Endodermal cell (in vitro differentiated cells): ENCODE data around the gene KHDC1. TPM values are rescaled to one million over a fixed set of nuclear protein-coding genes. Genes with fewer than 3 reads are reported as not detected.

Experiments used
- DNase-seq: peaks from one replicate; pipeline ENCODE4 v3.0.0-alpha.2; 2017
- H3K27ac ChIP-seq: 2 replicates; pipeline ENCODE4 v1.5.1; 2013; ENCODE audit warnings: mild to moderate bottlenecking, low read depth, low read length, moderate library complexity
- H3K27me3 ChIP-seq: 2 replicates; pipeline ENCODE4 v1.6.1; 2013; ENCODE audit warnings: mild to moderate bottlenecking, low read length, moderate library complexity; ENCODE audit not compliant: insufficient read depth, control insufficient read depth, poor library complexity, severe bottlenecking
- H3K36me3 ChIP-seq: 2 replicates; pipeline ENCODE4 v1.7.0; 2013; ENCODE audit warnings: mild to moderate bottlenecking, low read length, moderate library complexity; ENCODE audit not compliant: control insufficient read depth, insufficient read depth
- H3K4me1 ChIP-seq: one replicate; pipeline ENCODE4 v1.7.0; 2013; ENCODE audit warnings: low read length; ENCODE audit not compliant: control insufficient read depth, insufficient read depth
- H3K4me3 ChIP-seq: 2 replicates; pipeline ENCODE4 v1.5.1; 2013; ENCODE audit warnings: mild to moderate bottlenecking, low read length, moderate library complexity
- H3K9ac ChIP-seq: 2 replicates; pipeline ENCODE4 v1.6.1; 2013; ENCODE audit warnings: mild to moderate bottlenecking, low read length, moderate library complexity; ENCODE audit not compliant: poor library complexity, severe bottlenecking; ENCODE audit errors: extremely low read depth
- H3K9me3 ChIP-seq: 2 replicates; pipeline ENCODE4 v1.6.1; 2013; ENCODE audit warnings: mild to moderate bottlenecking, low read length, moderate library complexity; ENCODE audit not compliant: control insufficient read depth
- H3K27ac Mint-ChIP-seq: 2 replicates; pipeline ENCODE4 v1.8.0; 2020; ENCODE audit warnings: mixed read lengths
- H3K27me3 Mint-ChIP-seq: 2 replicates; pipeline ENCODE4 v1.8.0; 2021; ENCODE audit warnings: mild to moderate bottlenecking, mixed read lengths; ENCODE audit not compliant: insufficient read depth
- H3K36me3 Mint-ChIP-seq: 2 replicates; pipeline ENCODE4 v1.8.0; 2020; ENCODE audit warnings: low read depth, mixed read lengths
- H3K4me1 Mint-ChIP-seq: 2 replicates; pipeline ENCODE4 v1.8.0; 2020; ENCODE audit warnings: mixed read lengths
- H3K4me3 Mint-ChIP-seq: 2 replicates; pipeline ENCODE4 v1.8.0; 2020; ENCODE audit warnings: mild to moderate bottlenecking, moderate library complexity, mixed read lengths
- H3K9me3 Mint-ChIP-seq: 2 replicates; pipeline ENCODE4 v1.8.0; 2020; ENCODE audit warnings: mild to moderate bottlenecking, mixed read lengths
- WGBS, 2 experiments: methylation state at CpG; one replicate each; pipeline versions ENCODE4 v1.1.5 to v1.1.7; 2013; ENCODE audit warnings: missing lambda C conversion rate in 2 of 2, mixed read lengths in 1 of 2; ENCODE audit not compliant: insufficient coverage in 1 of 2, insufficient read length in 1 of 2; 5-methylcytosine and 5-hydroxymethylcytosine counted together
- total RNA-seq, 2 donors: library from RNA; stranded (reverse); fragmentation: NEBNext Ultra II Directional in 1 of 2; extraction: Animal tissue kit (Norgen Biotek cat#: 25700) in 1 of 2; gene quantifications; 2 replicates in 1 of 2; 3 replicates in 1 of 2; pipeline ENCODE4 v1.2.1, GENCODE V29; 2021
- TF ChIP-seq, protein P1 (sequence below): fragments of 200-600 bp; sonication (generic); conservative IDR thresholded peaks from 2 replicates; pipeline ENCODE4 v1.5.0; 2021; ENCODE audit warnings: antibody characterized with exemption, mild to moderate bottlenecking

The KHDC1 gene
- total RNA-seq, 2 donors from 2014 or later = 5.4 to 7.1 TPM

DNA sequence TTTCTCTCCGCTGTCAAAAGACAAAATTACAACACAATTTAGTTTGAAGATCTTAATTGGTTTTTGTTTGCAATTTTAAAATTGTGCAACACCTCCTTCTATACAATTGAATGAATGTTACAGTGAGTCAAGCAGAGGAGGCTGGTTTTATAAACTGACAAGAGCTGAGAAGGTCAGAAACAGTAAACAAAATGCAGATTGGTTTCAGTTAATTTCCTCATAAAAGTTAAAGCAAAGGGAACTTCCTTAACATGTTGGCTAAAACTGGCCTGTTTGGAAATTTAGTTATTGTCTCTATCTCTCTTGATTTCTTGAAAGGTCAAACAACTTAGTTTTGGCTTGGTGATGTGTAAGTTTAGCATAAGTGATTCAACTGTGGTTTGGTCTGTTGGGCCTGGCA, 59.9 kb downstream of the KHDC1 start:
- Mint-ChIP-seq H3K9me3 (peaks cover 19% of the 10 kb centered on the region), H3K36me3 (no peaks in the 10 kb centered on the region), H3K4me1 (peaks cover 4% of the 10 kb centered on the region), H3K27ac (no peak overlapping the region), H3K27me3 (no peaks in the 10 kb centered on the region), H3K4me3 (no peak overlapping the region)
- DNase-seq = no peak
- WGBS, 2 experiments = 100% methylated on average over 1 of the region's 1 CpG; no CpG with 5 or more reads in 1 of the 2 experiments
- no peak overlapping the region for H3K4me3 ChIP-seq
- TF ChIP-seq, protein P1, sequence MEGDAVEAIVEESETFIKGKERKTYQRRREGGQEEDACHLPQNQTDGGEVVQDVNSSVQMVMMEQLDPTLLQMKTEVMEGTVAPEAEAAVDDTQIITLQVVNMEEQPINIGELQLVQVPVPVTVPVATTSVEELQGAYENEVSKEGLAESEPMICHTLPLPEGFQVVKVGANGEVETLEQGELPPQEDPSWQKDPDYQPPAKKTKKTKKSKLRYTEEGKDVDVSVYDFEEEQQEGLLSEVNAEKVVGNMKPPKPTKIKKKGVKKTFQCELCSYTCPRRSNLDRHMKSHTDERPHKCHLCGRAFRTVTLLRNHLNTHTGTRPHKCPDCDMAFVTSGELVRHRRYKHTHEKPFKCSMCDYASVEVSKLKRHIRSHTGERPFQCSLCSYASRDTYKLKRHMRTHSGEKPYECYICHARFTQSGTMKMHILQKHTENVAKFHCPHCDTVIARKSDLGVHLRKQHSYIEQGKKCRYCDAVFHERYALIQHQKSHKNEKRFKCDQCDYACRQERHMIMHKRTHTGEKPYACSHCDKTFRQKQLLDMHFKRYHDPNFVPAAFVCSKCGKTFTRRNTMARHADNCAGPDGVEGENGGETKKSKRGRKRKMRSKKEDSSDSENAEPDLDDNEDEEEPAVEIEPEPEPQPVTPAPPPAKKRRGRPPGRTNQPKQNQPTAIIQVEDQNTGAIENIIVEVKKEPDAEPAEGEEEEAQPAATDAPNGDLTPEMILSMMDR = no peak
- H3K36me3 ChIP-seq = no peaks in the 10 kb centered on the region
- H3K9me3 ChIP-seq = no peaks in the 10 kb centered on the region
- no peaks in the 10 kb centered on the region for H3K4me1 ChIP-seq
- H3K9ac ChIP-seq = no peak overlapping the region
- H3K27me3 ChIP-seq = no peaks in the 10 kb centered on the region
- H3K27ac ChIP-seq = no peak overlapping the region

DNA sequence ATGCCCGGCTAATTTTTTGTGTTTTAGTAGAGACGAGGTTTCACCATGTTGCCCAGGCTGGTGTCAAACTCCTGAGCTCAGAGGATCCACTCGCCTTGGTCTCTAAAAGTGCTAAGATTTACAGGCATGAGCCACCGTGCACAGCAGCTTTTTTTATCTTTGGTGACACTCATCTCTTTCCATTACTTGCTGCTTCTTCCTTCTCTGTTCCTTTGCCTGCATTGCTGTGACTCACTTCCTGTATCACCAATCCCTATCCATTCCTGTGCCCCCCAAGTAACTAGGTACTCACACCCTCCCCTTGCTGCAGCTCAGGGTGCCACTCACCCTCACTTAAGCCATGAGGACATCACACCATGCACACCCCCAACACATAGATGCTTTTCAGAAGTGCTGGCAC, 62.3 kb downstream of the KHDC1 start:
- no peaks in the 10 kb centered on the region for H3K9me3 ChIP-seq
- H3K4me1 Mint-ChIP-seq = peaks cover 5% of the 10 kb centered on the region
- TF ChIP-seq, protein P1 = no peak
- no peaks in the 10 kb centered on the region for H3K36me3 ChIP-seq
- peaks cover 6% of the 10 kb centered on the region for H3K9me3 Mint-ChIP-seq
- no peaks in the 10 kb centered on the region for H3K27me3 ChIP-seq
- no peak overlapping the region for H3K27ac Mint-ChIP-seq
- no peak overlapping the region for H3K27ac ChIP-seq
- H3K4me3 Mint-ChIP-seq = no peak overlapping the region
- H3K27me3 Mint-ChIP-seq = no peaks in the 10 kb centered on the region
- DNase-seq = no peak
- no peak overlapping the region for H3K4me3 ChIP-seq
- H3K4me1 ChIP-seq = no peaks in the 10 kb centered on the region
- H3K9ac ChIP-seq = no peak overlapping the region
- WGBS, 2 experiments = 88 to 91% methylated on average over 4 of the region's 4 CpGs
- no peaks in the 10 kb centered on the region for H3K36me3 Mint-ChIP-seq

DNA sequence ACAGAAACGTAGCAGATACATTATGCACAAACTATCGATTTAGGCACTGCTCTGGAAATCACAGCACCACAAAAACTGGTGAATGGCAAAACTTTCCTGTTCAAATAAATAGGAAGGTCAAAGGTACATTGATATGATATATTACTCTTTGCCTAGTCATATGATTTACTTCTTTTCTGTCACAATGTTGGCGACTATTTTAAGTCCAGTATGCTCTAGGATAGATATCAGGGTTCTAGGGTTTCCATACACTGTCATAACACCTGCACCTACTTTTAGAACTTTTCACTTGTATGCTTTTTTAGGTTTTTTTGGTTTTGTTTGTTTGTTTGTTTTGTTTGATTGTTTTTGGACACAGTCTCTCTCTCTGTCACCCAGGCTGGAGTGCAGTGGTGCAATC, 62.7 kb downstream of the KHDC1 start:
- DNase-seq = no peak
- WGBS, 2 experiments = 79 to 100% methylated on average over 2 to 3 of the region's 3 CpGs
- H3K4me3 Mint-ChIP-seq = no peak overlapping the region

More for the DNA sequence above, 62.7 kb downstream of the KHDC1 start:
- H3K27me3 Mint-ChIP-seq = no peaks in the 10 kb centered on the region
- H3K36me3 Mint-ChIP-seq = no peaks in the 10 kb centered on the region
- TF ChIP-seq, protein P1 = no peak
- Histone ChIP-seq H3K27ac (no peak overlapping the region), H3K27me3 (no peaks in the 10 kb centered on the region), H3K9ac (no peak overlapping the region), H3K9me3 (no peaks in the 10 kb centered on the region), H3K4me1 (no peaks in the 10 kb centered on the region), H3K4me3 (no peak overlapping the region), H3K36me3 (no peaks in the 10 kb centered on the region)
- peaks cover 5% of the 10 kb centered on the region for H3K4me1 Mint-ChIP-seq
- H3K27ac Mint-ChIP-seq = no peak overlapping the region
- H3K9me3 Mint-ChIP-seq = peaks cover 5% of the 10 kb centered on the region
